ENCODE results near the gene ENTHD1.

ENTHD1 gene

DNA sequence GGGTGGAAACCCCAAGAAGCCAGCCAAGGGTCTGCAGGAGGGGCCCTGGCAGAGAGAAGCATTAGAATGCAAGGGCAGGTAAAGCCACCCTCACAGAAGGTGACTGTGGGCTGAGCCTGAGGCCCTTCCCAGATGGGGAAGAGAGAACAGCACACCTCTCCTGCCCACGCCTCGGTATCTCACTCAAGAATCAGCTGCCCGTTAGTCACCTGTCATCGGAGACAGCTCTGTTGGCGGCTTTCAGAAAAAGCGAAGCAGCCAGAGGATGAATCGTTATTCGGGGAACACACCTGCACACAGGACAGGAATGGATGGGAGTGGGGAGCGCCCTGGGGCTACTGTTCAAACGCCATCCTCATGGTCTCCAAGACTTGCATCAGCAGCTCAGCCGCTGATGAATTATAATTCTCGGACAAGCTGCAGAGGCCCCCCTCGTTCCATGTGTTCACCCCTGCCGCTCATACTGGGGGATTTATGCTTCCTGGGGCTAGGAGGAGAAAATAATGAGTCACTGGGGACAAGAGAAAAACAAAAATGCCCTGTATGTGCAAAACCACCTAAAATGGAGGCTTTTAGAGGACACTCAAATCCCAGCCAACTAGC, 45.0 kb upstream of the ENTHD1 start:
- peaks cover 0 to 8% (median 0%) of the 10 kb centered on the region in 4 experiments for H3K4me1 ChIP-seq (ENCODE audit: control extremely low read depth in 1 of 4, control insufficient read depth in 4 of 4, insufficient read depth in 4 of 4, low read length in 3 of 4)
- no peaks in the 10 kb centered on the region for H3K9me3 ChIP-seq (ENCODE audit: control extremely low read depth in 1 of 5, control insufficient read depth in 4 of 5, insufficient read depth in 2 of 5, low read depth in 1 of 5, low read length in 4 of 5)
- H3K4me3 ChIP-seq (ENCODE audit: control insufficient read depth in 1 of 7, extremely low read depth in 1 of 7, insufficient read depth in 4 of 7, low read depth in 2 of 7, low read length in 6 of 7), result no peak overlapping the region
- ChIA-PET POLR2A (no interaction called here), CTCF (interaction anchor here (2.2 kb wide), 1 partner anchor 86 kb away, joined by 5 read pairs; no protein-coding TSS in a partner anchor)
- peaks cover 0 to 31% (median 14%) of the 10 kb centered on the region in 5 experiments for H3K27me3 ChIP-seq (replicated peaks in 2 of 5; ENCODE audit: control insufficient read depth in 4 of 5, insufficient read depth in 5 of 5, low read length in 4 of 5)
- no peaks in the 10 kb centered on the region for H3K36me3 ChIP-seq (ENCODE audit: control insufficient read depth in 4 of 4, insufficient read depth in 4 of 4, low read length in 3 of 4)
- no peak for DNase-seq
- WGBS (ENCODE audit: insufficient coverage), result 97% methylated on average over 11 of the region's 14 CpGs
- no peak overlapping the region for H3K27ac ChIP-seq (ENCODE audit: insufficient read depth in 1 of 2, low read depth in 1 of 2, low read length in 2 of 2, poor library complexity in 1 of 2, severe bottlenecking in 2 of 2)

GRCh38 chr22:39937906-39938305, 44.3 kb upstream of the ENTHD1 start:
- 36% methylated on average over 2 of the region's 3 CpGs for WGBS (ENCODE audit: insufficient coverage)

DNA sequence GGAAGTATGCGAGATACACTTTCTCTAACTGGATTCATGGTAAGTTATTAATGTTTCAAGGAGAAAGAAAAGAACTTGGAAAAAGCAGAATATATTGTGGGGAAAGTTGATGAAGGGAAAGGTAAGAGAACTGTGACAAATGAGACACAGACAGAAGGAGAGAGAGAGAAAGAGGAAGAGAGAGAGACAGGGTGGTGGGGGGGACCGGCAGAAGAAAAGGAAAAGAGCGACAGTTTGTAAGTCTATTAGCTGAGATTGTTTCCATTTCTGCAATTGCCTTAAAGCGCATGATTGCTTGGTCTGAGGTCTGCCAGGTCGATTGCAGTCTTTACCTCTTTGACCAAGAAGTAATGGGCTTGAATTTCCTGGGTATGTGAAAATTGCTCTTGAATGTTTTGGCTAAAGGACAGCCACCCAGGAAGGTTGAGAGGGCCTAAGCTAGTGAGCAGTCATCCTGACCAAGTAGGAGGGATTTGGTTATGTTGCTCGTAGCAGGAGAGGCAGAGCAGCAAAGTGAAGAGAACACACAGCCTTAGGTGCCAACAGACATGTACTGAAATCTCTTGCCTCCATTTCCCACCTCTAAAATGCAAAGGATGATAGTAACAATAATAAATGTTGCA, 43.1 kb upstream of the ENTHD1 start:
- Histone ChIP-seq H3K4me3 (ENCODE audit: control insufficient read depth in 1 of 7, extremely low read depth in 1 of 7, insufficient read depth in 4 of 7, low read depth in 2 of 7, low read length in 6 of 7) (no peak overlapping the region), H3K4me1 (ENCODE audit: control extremely low read depth in 1 of 4, control insufficient read depth in 4 of 4, insufficient read depth in 4 of 4, low read length in 3 of 4) (peaks cover 0 to 4% (median 0%) of the 10 kb centered on the region in 4 experiments), H3K27ac (ENCODE audit: insufficient read depth in 1 of 2, low read depth in 1 of 2, low read length in 2 of 2, poor library complexity in 1 of 2, severe bottlenecking in 2 of 2) (no peak overlapping the region), H3K27me3 (replicated peaks in 2 of 5; ENCODE audit: control insufficient read depth in 4 of 5, insufficient read depth in 5 of 5, low read length in 4 of 5) (peaks cover 0 to 34% (median 14%) of the 10 kb centered on the region in 5 experiments), H3K36me3 (ENCODE audit: control insufficient read depth in 4 of 4, insufficient read depth in 4 of 4, low read length in 3 of 4) (no peaks in the 10 kb centered on the region), H3K9me3 (ENCODE audit: control extremely low read depth in 1 of 5, control insufficient read depth in 4 of 5, insufficient read depth in 2 of 5, low read depth in 1 of 5, low read length in 4 of 5) (no peaks in the 10 kb centered on the region)
- no peak for DNase-seq
- ChIA-PET CTCF (no interaction called here), POLR2A (no interaction called here)
- WGBS (ENCODE audit: insufficient coverage), result 57% methylated on average over 6 of the region's 6 CpGs

More at GRCh38 chr22:39937906-39938305, 44.3 kb upstream of the ENTHD1 start:
- CTCF ChIA-PET, result interaction anchor here (2.2 kb wide), 1 partner anchor 87 kb away, joined by 5 read pairs; no protein-coding TSS in a partner anchor
- no peak overlapping the region for H3K27ac ChIP-seq (ENCODE audit: insufficient read depth in 1 of 2, low read depth in 1 of 2, low read length in 2 of 2, poor library complexity in 1 of 2, severe bottlenecking in 2 of 2)
- no peaks in the 10 kb centered on the region for H3K9me3 ChIP-seq (ENCODE audit: control extremely low read depth in 1 of 5, control insufficient read depth in 4 of 5, insufficient read depth in 2 of 5, low read depth in 1 of 5, low read length in 4 of 5)
- DNase-seq, result no peak
- no peak overlapping the region for H3K4me3 ChIP-seq (ENCODE audit: control insufficient read depth in 1 of 7, extremely low read depth in 1 of 7, insufficient read depth in 4 of 7, low read depth in 2 of 7, low read length in 6 of 7)
- POLR2A ChIA-PET, result no interaction called here
- H3K27me3 ChIP-seq (replicated peaks in 2 of 5; ENCODE audit: control insufficient read depth in 4 of 5, insufficient read depth in 5 of 5, low read length in 4 of 5), result peaks cover 0 to 34% (median 14%) of the 10 kb centered on the region in 5 experiments
- H3K36me3 ChIP-seq (ENCODE audit: control insufficient read depth in 4 of 4, insufficient read depth in 4 of 4, low read length in 3 of 4), result no peaks in the 10 kb centered on the region
- H3K4me1 ChIP-seq (ENCODE audit: control extremely low read depth in 1 of 4, control insufficient read depth in 4 of 4, insufficient read depth in 4 of 4, low read length in 3 of 4), result peaks cover 0 to 4% (median 0%) of the 10 kb centered on the region in 4 experiments

DNA sequence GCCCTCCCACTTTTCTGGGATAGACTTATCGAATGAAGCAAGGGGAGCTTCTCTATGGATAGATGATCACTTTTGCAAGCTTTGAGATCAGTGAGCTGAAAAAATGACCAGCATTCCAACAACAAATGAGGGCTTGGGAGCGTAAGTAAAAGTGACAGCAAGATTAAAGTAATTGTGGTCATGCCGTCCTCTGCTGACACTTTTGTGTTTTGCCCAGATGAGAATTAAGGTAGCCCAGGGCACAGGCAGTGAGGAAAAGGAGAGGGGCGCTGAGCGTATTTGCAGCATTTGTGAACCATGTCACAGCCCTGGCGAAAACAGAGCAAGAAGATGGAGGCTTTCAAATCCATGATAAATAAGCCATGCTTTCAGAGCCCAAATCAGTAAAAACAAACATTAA, 42.1 kb upstream of the ENTHD1 start:
- CTCF ChIA-PET, result interaction anchor here (1.2 to 1.8 kb wide), 4 partner anchors 9 to 89 kb away, joined by 3 to 7 read pairs (median 6); no protein-coding TSS in a partner anchor
- WGBS (ENCODE audit: insufficient coverage), result 75% methylated on average over 2 of the region's 6 CpGs
- Histone ChIP-seq H3K27ac (ENCODE audit: insufficient read depth in 1 of 2, low read depth in 1 of 2, low read length in 2 of 2, poor library complexity in 1 of 2, severe bottlenecking in 2 of 2) (no peak overlapping the region), H3K36me3 (ENCODE audit: control insufficient read depth in 4 of 4, insufficient read depth in 4 of 4, low read length in 3 of 4) (no peaks in the 10 kb centered on the region), H3K27me3 (replicated peaks in 2 of 5; ENCODE audit: control insufficient read depth in 4 of 5, insufficient read depth in 5 of 5, low read length in 4 of 5) (peaks cover 0 to 36% (median 14%) of the 10 kb centered on the region in 5 experiments), H3K9me3 (ENCODE audit: control extremely low read depth in 1 of 5, control insufficient read depth in 4 of 5, insufficient read depth in 2 of 5, low read depth in 1 of 5, low read length in 4 of 5) (no peaks in the 10 kb centered on the region), H3K4me3 (ENCODE audit: control insufficient read depth in 1 of 7, extremely low read depth in 1 of 7, insufficient read depth in 4 of 7, low read depth in 2 of 7, low read length in 6 of 7) (no peak overlapping the region), H3K4me1 (ENCODE audit: control extremely low read depth in 1 of 4, control insufficient read depth in 4 of 4, insufficient read depth in 4 of 4, low read length in 3 of 4) (peaks cover 0 to 10% (median 1%) of the 10 kb centered on the region in 4 experiments)
- DNase-seq, result no peak
- POLR2A ChIA-PET, result no interaction called here

DNA sequence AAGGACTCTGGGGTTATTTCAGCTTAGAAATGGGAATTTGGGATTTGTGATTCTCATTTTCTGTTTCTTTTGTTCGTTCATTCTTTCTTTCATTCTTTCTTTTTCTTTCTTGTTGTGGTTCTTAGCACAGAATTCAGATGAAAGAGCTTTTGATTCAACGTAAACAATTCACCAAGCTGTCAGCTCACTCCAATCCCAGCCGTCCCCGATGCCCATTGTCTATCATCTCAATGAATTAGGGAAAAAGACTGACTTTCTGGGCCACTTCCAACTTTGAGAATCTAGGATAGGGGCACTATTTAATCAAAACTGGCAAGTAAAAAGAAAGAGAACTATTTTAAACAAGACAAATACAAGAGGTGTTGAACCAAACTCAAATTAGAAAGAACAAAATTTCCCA, 41.6 kb upstream of the ENTHD1 start:
- Histone ChIP-seq H3K36me3 (ENCODE audit: control insufficient read depth in 4 of 4, insufficient read depth in 4 of 4, low read length in 3 of 4) (no peaks in the 10 kb centered on the region), H3K27me3 (replicated peaks in 2 of 5; ENCODE audit: control insufficient read depth in 4 of 5, insufficient read depth in 5 of 5, low read length in 4 of 5) (peaks cover 0 to 39% (median 14%) of the 10 kb centered on the region in 5 experiments), H3K27ac (ENCODE audit: insufficient read depth in 1 of 2, low read depth in 1 of 2, low read length in 2 of 2, poor library complexity in 1 of 2, severe bottlenecking in 2 of 2) (no peak overlapping the region), H3K9me3 (ENCODE audit: control extremely low read depth in 1 of 5, control insufficient read depth in 4 of 5, insufficient read depth in 2 of 5, low read depth in 1 of 5, low read length in 4 of 5) (no peaks in the 10 kb centered on the region), H3K4me3 (ENCODE audit: control insufficient read depth in 1 of 7, extremely low read depth in 1 of 7, insufficient read depth in 4 of 7, low read depth in 2 of 7, low read length in 6 of 7) (no peak overlapping the region), H3K4me1 (ENCODE audit: control extremely low read depth in 1 of 4, control insufficient read depth in 4 of 4, insufficient read depth in 4 of 4, low read length in 3 of 4) (peaks cover 0 to 11% (median 1%) of the 10 kb centered on the region in 4 experiments)
- ChIA-PET POLR2A (no interaction called here), CTCF (interaction anchor here (1.2 to 1.8 kb wide), 4 partner anchors 9 to 89 kb away, joined by 3 to 7 read pairs (median 6); no protein-coding TSS in a partner anchor)
- WGBS (ENCODE audit: insufficient coverage), result no CpG with 5 or more reads among the region's 4 CpGs
- no peak for DNase-seq

GRCh38 chr22:39933741-39934140, 40.2 kb upstream of the ENTHD1 start:
- DNase-seq, result no peak
- no peaks in the 10 kb centered on the region for H3K36me3 ChIP-seq (ENCODE audit: control insufficient read depth in 4 of 4, insufficient read depth in 4 of 4, low read length in 3 of 4)
- H3K27ac ChIP-seq (ENCODE audit: insufficient read depth in 1 of 2, low read depth in 1 of 2, low read length in 2 of 2, poor library complexity in 1 of 2, severe bottlenecking in 2 of 2), result no peak overlapping the region
- H3K9me3 ChIP-seq (ENCODE audit: control extremely low read depth in 1 of 5, control insufficient read depth in 4 of 5, insufficient read depth in 2 of 5, low read depth in 1 of 5, low read length in 4 of 5), result no peaks in the 10 kb centered on the region
- H3K27me3 ChIP-seq (replicated peaks in 2 of 5; ENCODE audit: control insufficient read depth in 4 of 5, insufficient read depth in 5 of 5, low read length in 4 of 5), result peaks cover 0 to 39% (median 14%) of the 10 kb centered on the region in 5 experiments
- ChIA-PET POLR2A (interaction anchor here (0.6 kb wide), 1 partner anchor 69 kb away, joined by 3 read pairs; no protein-coding TSS in a partner anchor), CTCF (interaction anchor here (0.6 to 2.2 kb wide), 7 partner anchors 9 to 106 kb away, joined by 3 to 14 read pairs (median 7); no protein-coding TSS in a partner anchor)
- 100% methylated on average over 4 of the region's 8 CpGs for WGBS (ENCODE audit: insufficient coverage)
- peaks cover 0 to 19% (median 3%) of the 10 kb centered on the region in 4 experiments for H3K4me1 ChIP-seq (ENCODE audit: control extremely low read depth in 1 of 4, control insufficient read depth in 4 of 4, insufficient read depth in 4 of 4, low read length in 3 of 4)
- no peak overlapping the region for H3K4me3 ChIP-seq (ENCODE audit: control insufficient read depth in 1 of 7, extremely low read depth in 1 of 7, insufficient read depth in 4 of 7, low read depth in 2 of 7, low read length in 6 of 7)
